ENCODE data around the gene BHLHE40. TPM values are rescaled to one million over a fixed set of nuclear protein-coding genes. Genes with fewer than 3 reads are reported as not detected.
A peak's percentile ranks its signal among the peaks of the same experiment; 100 is the strongest.

BHLHE40 gene
- total RNA-seq, 1 donor from 2014 or later, result 266 TPM

DNA sequence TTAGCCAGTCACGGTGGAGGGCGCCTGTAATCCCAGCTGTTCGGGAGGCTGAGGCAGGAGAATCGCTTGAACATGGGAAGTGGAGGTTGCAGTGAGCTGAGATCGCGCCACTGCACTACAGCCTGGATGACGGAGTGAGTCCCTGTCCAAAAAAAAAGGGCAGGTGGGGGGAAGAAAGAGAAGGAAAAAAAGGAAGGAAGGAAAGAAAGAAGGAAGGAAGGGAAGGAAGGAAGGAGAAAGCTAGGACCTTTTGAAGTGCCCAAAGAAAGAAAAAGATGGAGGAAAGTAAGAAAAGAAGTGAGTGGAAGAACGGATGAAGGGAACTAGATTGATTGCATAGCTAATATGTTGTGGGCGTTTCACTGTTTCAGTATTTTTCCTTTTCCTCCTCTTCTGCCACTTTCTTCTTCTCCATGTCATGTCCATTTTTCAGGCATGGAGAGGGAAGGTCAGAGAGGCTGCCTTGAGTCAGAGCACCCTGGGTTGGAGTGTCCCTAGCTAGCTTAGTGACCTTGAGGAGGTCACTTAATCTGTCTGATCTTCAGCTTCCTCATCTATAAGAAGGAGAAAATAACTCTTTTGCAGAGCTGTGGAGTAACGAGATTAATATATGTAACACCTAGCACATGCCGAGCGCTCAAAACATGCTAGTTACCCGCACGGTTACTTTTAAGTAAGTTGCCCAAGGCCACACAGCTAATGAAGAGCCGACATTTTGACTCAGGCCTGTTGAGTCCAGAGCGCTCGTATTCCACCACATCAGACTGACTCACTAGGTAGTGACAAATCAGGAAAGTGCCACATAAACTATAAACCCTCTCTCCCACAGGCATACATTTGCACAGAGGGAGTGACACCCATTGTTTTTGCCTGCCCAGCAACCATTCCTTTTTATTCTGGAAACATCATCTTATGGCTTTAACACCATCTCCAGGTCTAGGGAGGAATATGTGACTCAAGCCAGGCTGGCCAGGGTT, 42.2 kb downstream of the BHLHE40 start:
- peak; percentile 65 for ATAC-seq

DNA sequence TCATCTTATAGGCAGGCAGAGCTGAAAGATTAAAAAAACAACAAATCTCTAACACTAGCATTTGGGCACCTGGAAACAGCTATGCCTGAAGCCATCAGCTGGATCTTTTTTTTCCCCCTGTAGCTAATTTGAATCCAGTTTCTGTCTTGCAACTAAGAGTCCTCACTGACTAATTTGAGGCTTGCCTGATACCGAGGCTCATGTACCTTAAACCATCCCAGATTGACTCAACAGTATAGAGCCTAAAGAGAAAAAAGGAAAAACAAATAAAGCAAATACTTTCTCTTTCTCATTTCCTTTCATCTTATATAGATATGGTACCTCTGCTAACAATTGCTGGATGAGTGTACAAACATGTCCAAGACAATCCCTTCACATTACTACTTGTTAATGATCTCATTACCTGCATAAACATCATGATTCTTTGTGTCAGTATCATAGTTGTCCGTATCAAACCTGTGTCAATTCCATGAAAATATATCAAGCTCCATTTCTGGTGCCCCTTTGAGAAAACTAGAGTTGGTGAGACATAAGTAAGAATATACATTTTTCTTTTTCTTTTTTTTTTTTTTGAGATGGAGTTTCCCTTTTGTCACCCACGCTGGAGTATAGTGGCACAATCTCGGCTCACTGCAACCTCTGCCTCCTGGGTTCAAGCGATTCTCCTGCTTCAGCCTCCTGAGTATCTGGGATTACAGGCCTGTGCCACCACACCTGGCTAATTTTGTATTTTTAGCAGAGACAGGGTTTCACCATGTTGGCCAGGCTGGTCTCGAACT, 43.1 kb downstream of the BHLHE40 start:
- peak; percentile 41 for ATAC-seq

DNA sequence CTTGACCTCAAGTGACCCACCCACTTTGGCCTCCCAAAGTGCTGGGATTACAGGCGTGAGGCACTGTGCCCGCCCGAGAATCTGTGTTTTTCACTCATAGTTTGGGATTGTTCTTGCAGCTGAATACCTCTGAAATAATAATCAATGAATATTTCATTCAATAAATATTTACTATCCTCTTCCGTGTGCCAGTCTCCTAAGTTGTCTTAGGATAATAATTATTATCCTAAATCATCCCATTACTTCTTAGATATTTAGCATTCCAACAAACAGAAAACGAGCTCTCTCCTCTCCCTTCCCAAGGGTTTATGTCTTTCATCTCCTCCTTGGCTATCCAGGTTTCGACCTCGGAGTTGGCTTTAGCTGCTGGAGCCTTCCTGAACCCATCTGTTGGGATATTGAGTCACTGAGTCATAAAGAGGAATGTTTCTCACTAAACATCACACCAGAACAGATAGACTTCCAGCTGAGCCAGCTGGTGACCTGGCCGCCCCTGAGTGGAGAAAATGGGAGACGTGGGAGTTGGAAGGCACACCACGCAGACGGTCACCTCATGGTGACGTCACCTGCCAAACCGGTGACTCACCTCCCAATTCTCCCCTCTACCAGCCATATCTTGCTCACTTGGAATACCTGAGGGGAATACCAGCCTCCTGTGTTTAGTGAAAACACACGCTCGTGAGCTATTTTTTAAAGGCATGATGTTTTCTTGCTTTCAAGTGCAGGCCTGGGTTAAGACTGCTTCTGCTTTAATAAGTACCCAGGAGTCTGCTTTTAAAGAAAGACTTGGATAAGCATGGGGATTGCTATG, 43.9 kb downstream of the BHLHE40 start:
- peak; percentile 58 for ATAC-seq

DNA sequence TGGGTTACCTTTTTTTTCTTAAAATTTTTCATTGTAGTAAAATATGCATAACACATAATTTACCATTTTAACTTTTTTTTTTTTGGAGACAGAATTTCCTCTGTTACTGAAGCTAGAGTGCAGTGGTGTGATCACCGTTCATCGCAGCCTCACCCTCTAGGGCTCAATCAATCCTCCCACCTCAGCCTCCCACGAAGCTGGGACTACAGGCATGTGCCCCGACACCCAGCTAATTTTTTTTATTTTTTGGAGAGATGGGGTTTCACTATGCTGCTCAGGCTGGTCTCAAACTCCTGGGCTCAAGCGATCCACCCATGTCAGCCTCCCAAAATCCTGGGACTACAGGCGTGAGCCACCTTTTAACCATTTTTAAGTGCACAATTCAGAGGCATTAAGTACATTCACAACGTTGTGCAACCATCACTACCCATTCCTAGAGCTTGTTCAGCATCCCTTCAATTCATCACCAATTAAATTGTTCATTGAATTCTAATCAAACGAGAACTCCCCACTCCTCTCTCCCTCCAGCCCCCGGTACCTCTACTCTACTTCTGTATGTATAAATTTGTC, 44.6 kb downstream of the BHLHE40 start:
- no peak for ATAC-seq

DNA sequence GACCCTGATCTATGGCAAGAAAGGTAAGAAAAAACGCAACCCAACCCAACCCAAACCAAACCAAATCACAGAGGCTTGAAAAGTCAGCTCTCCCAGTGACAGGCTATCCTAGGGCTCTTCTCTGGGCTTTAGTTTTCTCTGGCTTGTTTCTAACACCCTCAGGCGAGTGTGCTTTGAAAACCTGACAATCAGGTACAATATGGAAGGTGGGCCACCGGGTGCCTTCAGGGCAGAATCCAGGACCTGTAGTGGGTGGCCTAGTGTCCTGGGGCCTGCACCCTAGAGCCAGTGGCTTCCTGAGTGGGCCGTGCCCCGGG, 46.8 kb downstream of the BHLHE40 start:
- ATAC-seq, result peak; percentile 5

DNA sequence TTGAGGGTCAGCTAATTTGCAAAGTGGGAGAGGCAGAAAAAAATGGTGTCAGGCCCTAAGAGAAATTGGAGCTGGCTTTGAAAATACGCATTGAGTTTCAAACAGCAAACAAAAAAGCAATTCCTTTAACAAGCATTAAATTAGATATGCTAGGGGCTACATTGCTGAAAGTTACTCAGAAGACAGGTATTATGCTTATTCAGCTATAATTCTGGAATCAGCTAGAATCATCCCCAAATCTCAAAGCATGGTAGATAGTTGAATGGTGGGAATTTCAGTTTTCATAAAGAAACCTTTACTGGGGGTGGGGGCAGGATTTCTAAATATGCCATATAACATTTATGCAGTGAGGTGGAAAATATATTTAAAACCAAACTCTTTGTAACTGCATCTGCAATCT, 50.5 kb downstream of the BHLHE40 start:
- ATAC-seq, result no peak

DNA sequence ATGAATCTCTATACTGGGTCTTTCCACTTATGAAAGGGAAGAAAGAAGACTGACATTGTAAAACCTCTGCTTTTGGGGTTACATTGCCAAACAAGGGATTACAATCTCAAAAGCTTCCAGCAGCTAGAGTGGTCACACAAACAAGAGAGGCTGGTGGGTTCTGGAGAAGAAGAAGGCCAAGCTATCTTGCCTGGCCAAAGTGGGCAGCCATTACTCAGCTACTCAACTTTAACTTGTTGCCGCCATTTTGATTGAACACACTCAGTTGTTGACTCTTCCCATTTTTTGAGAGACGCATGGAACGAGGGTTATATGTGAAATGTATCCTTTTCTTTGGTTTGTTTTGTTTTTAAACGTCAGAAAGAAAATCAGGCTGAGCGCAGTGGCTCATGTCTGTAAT, 50.9 kb downstream of the BHLHE40 start:
- no peak for ATAC-seq

DNA sequence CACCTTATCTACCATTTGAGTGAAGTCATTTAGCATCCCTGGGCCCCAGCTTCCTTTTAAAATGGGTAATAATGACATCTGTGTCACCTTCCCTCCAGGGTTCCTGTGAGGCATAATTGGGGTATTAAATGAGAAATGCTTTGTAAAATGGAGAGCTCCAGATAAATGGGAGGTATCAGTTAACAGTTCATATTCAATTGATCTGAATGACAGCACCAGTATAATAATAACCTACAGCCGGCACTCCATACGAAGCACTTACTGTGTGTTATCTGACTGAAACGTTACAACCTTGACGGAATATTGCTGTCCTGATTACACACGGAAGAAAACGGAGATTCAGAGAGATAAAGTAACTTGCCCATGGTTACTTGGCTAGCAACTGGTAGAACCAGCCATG, 53.6 kb downstream of the BHLHE40 start:
- no peak for ATAC-seq

Other genes starting within 250 kb of the BHLHE40 start
- 77.3 TPM for gene ARL8B, start 142.9 kb downstream of the BHLHE40 start, total RNA-seq
- 37.3 TPM for gene EDEM1, start 208.3 kb downstream of the BHLHE40 start, total RNA-seq

Measured in esophagus mucosa (tissue), 1 donor.